Loucy (cell line): ENCODE measurements around the gene KIAA0232.

Experiments
- CTCF ChIP-seq: fragments of 200-600 bp; sonication (generic); conservative IDR thresholded peaks from 2 replicates; pipeline ENCODE4 v1.5.1; 2014; ENCODE audit warnings: mild to moderate bottlenecking, antibody characterized with exemption, low read length
- EZH2phosphoT487 ChIP-seq: fragments of 200-600 bp; IDR thresholded peaks from 2 replicates; pipeline ENCODE4 v1.6.1; 2018; ENCODE audit warnings: antibody characterized with exemption, mild to moderate bottlenecking, moderate library complexity, borderline replicate concordance

DNA sequence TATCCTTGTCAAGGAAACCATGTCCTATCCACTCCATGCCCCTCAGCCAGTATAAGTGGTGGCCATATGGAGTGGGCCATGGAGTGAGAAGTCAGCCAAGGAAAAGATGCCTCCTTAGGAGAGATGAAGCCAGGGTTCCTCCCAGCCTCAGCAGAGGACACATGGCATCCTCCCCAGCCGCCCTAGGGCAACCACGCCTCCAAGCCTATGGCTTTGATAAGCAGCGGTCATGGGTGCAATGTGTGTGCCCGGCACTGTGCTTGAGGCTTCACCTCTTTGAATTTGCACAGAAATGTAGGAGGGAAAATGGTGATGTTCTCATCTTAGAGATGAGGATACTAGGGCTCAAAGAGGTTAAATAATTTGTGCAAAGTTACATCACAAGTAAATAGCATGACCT, 92.5 kb downstream of the KIAA0232 start:
- TF ChIP-seq CTCF (no peak), EZH2phosphoT487 (no peak)
